Dermis microvascular lymphatic vessel endothelial cell (primary cell): ENCODE measurements around the gene CABP4. TPM values are rescaled to one million over a fixed set of nuclear protein-coding genes. Genes with fewer than 3 reads are reported as not detected.

Experiments
- DNase-seq, 2 donors: peaks; one replicate each; pipeline versions ENCODE4 v3.0.0 to v3.0.0-alpha.2; 2010; ENCODE audit warnings: low read depth in 2 of 2
- total RNA-seq: library from RNA; depleted of rRNA; stranded (reverse); fragments of >200 nt; gene quantifications from 2 replicates; pipeline ENCODE4 v1.2.1, GENCODE V29; 2014

The CABP4 gene
- total RNA-seq, 1 donor from 2014 or later = 1.5 TPM

DNA sequence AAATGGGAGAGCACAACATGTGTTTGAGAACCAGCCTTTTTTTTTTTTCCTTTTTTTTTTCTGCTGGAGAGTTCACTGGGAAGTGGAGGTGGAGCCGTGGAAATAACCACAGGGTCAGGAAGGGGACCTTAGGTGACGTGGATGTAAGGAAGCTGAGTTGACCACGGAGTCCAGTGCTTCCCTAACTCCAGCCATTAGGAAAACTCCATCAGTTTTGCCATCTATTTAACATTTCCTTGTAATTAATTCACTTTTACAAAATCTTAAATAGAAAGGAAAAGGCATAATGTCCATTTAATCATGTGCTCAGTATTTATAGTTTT, 54.8 kb downstream of the CABP4 start:
- DNase-seq = no peak

Other genes with a start within 250 kb of the CABP4 start
- 25.9 and 37.7 TPM in 2 replicates for gene GRK2, start 188.9 kb upstream of the CABP4 start, total RNA-seq
- 17.7 and 24.8 TPM in 2 replicates for gene ANKRD13D, start 166.1 kb upstream of the CABP4 start, total RNA-seq
- 7.2 and 11.5 TPM in 2 replicates for gene SSH3, start 151.8 kb upstream of the CABP4 start, total RNA-seq
- gene POLD4, start 101.8 kb upstream of the CABP4 start, total RNA-seq = 26.2 and 32.4 TPM in 2 replicates
- gene CLCF1, start 81.8 kb upstream of the CABP4 start, total RNA-seq = 1.7 and 2.4 TPM in 2 replicates
- gene RAD9A, start 63.4 kb upstream of the CABP4 start, total RNA-seq = 3.6 and 5.3 TPM in 2 replicates
- gene PPP1CA, start 53.5 kb upstream of the CABP4 start, total RNA-seq = 234 and 250 TPM in 2 replicates
- 0.13 TPM in 2 replicates for gene TBC1D10C, start 51.3 kb upstream of the CABP4 start, total RNA-seq
- 0.13 and 0.26 TPM in 2 replicates for gene CARNS1, start 39.7 kb upstream of the CABP4 start, total RNA-seq
- 30.5 and 31.5 TPM in 2 replicates for gene RPS6KB2, start 26.9 kb upstream of the CABP4 start, total RNA-seq
- 0.51 TPM in 1 of 2 replicates, not detected in the other for gene PTPRCAP, start 17.7 kb upstream of the CABP4 start, total RNA-seq
- gene CORO1B, start 11.9 kb upstream of the CABP4 start, total RNA-seq = 117 and 144 TPM in 2 replicates
- gene GPR152, start 2.6 kb upstream of the CABP4 start, total RNA-seq = not detected in 2 replicates
- gene TMEM134, start 13.9 kb downstream of the CABP4 start, total RNA-seq = 11.9 and 35.1 TPM in 2 replicates
- gene AIP, start 27.7 kb downstream of the CABP4 start, total RNA-seq = 79.5 and 104 TPM in 2 replicates
- gene PITPNM1, start 50.0 kb downstream of the CABP4 start, total RNA-seq = 6.3 and 7.3 TPM in 2 replicates
- gene CDK2AP2, start 52.8 kb downstream of the CABP4 start, total RNA-seq = 15.3 and 18.7 TPM in 2 replicates
- gene CABP2, start 68.1 kb downstream of the CABP4 start, total RNA-seq = not detected in 2 replicates
- gene GSTP1, start 128.5 kb downstream of the CABP4 start, total RNA-seq = 721 and 972 TPM in 2 replicates
- 161 and 166 TPM in 2 replicates for gene NDUFV1, start 151.6 kb downstream of the CABP4 start, total RNA-seq
- 6.8 and 15.5 TPM in 2 replicates for gene NUDT8, start 174.6 kb downstream of the CABP4 start, total RNA-seq
- gene TBX10, start 184.4 kb downstream of the CABP4 start, total RNA-seq = not detected in 2 replicates
- not detected in 2 replicates for gene ACY3, start 195.4 kb downstream of the CABP4 start, total RNA-seq
- not detected in 2 replicates for gene ALDH3B2, start 219.3 kb downstream of the CABP4 start, total RNA-seq